Fibroblast of lung (primary cell): Measurements from ENCODE around the gene ZFYVE28. TPM values are rescaled to one million over a fixed set of nuclear protein-coding genes. Genes with fewer than 3 reads are reported as not detected.

Experiments
- DNase-seq, 2 donors: peaks; one replicate each; pipeline versions ENCODE4 v3.0.0 to v3.0.0-alpha.2; 2010; ENCODE audit warnings: low read depth in 2 of 2
- H2AFZ ChIP-seq: 2 replicates; pipeline ENCODE4 v1.5.1; 2012; ENCODE audit warnings: low read length, control low read depth, inconsistent platforms
- H3K27ac ChIP-seq: 2 replicates; pipeline ENCODE4 v1.5.1; 2011; ENCODE audit warnings: low read length, control low read depth; ENCODE audit not compliant: insufficient read depth
- H3K27me3 ChIP-seq: 2 replicates; pipeline ENCODE4 v1.5.1; 2011; ENCODE audit warnings: mild to moderate bottlenecking, low read length; ENCODE audit not compliant: control insufficient read depth, insufficient read depth
- H3K36me3 ChIP-seq: 2 replicates; pipeline ENCODE4 v1.5.1; 2011; ENCODE audit warnings: low read length; ENCODE audit not compliant: control insufficient read depth, insufficient read depth
- H3K4me1 ChIP-seq: 2 replicates; pipeline ENCODE4 v1.5.1; 2011; ENCODE audit warnings: low read length; ENCODE audit not compliant: control insufficient read depth, insufficient read depth; ENCODE audit errors: extremely low read depth
- H3K4me2 ChIP-seq: 2 replicates; pipeline ENCODE4 v1.5.1; 2011; ENCODE audit warnings: low read length, control low read depth; ENCODE audit not compliant: insufficient read depth; ENCODE audit errors: extremely low read depth
- H3K4me3 ChIP-seq, 4 experiments: fragments of 200-600 bp in 1 of 4; sonication (generic) in 1 of 4; replicated peaks in 1 of 4; 2 replicates each; pipeline ENCODE4 v1.5.1; 2011 to 2016; ENCODE audit warnings: low read length in 4 of 4, low read depth in 3 of 4, mild to moderate bottlenecking in 3 of 4, control low read depth in 2 of 4, inconsistent platforms in 1 of 4, mixed read lengths in 1 of 4; ENCODE audit not compliant: insufficient read depth in 1 of 4; ENCODE audit errors: control extremely low read depth in 1 of 4
- H3K79me2 ChIP-seq: 2 replicates; pipeline ENCODE4 v1.5.1; 2012; ENCODE audit warnings: mild to moderate bottlenecking, low read length, inconsistent platforms; ENCODE audit not compliant: control insufficient read depth, insufficient read depth
- H3K9ac ChIP-seq: 2 replicates; pipeline ENCODE4 v1.5.1; 2011; ENCODE audit warnings: mild to moderate bottlenecking, low read length, control low read depth; ENCODE audit not compliant: insufficient read depth
- H3K9me3 ChIP-seq: 2 replicates; pipeline ENCODE4 v1.5.1; 2012; ENCODE audit warnings: low read depth, low read length; ENCODE audit not compliant: control insufficient read depth, insufficient read depth
- H4K20me1 ChIP-seq: 2 replicates; pipeline ENCODE4 v1.5.1; 2011; ENCODE audit warnings: low read length; ENCODE audit not compliant: control insufficient read depth, insufficient read depth; ENCODE audit errors: extremely low read depth
- EZH2 ChIP-seq: IDR thresholded peaks from 2 replicates; pipeline ENCODE4 v1.5.1; 2012; ENCODE audit warnings: low read length, control low read depth, mild to moderate bottlenecking; ENCODE audit errors: missing control alignments
- polyA plus RNA-seq, 2 donors: library from polyadenylated mRNA; depleted of rRNA in 1 of 2; stranded (reverse) in 1 of 2; unstranded in 1 of 2; fragments of >200 nt; gene quantifications; 2 replicates each; pipeline ENCODE4 v1.2.1, GENCODE V29; 2011 to 2012; ENCODE audit warnings: missing spikeins in 1 of 2
- total RNA-seq: library from RNA; depleted of rRNA; stranded (reverse); fragments of >200 nt; gene quantifications from 2 replicates; pipeline ENCODE4 v1.2.1, GENCODE V29; 2014
- TF ChIP-seq, protein P1 (sequence below), 2 donors: IDR thresholded peaks in 1 of 2; conservative IDR thresholded peaks in 1 of 2; 1 replicate in 1 of 2; 2 replicates in 1 of 2; pipeline ENCODE4 v1.5.1; 2011 to 2012; ENCODE audit warnings: low read length in 2 of 2, control low read depth in 1 of 2, inconsistent platforms in 1 of 2, low read depth in 1 of 2, mild to moderate bottlenecking in 1 of 2

Gene ZFYVE28
- total and polyA plus RNA-seq, 2 donors (not counting 1 experiment from before 2014, with no cell fraction given) = 2.4 to 11.6 TPM

DNA sequence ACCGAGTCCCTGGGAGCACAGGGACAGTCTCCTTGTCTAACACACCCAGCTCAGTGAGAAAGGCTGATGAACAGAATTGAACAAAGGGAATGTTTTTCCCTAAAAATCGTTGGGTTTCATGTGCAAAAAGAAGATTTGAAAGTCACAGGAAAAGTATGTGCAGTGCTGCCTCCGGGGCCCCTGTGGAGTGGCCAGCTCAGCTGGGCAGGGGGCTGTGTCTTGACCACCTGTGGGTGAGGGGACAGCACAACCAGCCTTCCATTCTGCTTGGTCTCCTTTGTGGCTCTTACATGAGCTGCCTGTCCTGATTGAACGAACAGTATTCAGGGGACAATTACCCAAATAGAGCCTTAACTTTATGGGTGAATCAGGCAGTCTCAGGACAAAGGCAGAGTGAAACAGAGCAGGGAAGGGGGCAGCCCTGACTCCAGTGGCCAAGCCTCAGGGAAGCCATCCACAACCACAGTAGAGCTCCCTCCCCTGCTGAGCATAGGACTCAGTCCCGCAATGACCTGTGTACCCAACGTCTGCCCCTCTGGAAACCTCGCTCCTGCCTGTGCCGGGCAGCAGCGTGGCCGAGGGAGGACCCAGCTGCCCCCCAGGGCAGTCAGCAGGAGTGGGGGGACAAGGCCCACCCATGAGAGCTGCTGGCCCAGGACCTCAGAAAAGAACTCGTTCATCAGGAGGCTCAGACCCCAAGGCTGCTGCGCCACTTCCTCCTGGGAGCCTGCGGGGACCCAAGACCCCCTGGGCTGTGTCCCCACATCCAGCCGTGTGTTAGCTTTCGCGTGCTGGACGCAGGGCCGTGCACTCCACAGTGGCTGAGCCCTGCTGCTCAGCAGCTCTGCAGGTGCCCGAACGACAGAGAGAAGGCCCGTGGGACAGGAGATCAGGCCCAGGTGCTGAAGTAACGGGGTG is 96.9 kb downstream of the ZFYVE28 start:
- TF ChIP-seq, protein P1, sequence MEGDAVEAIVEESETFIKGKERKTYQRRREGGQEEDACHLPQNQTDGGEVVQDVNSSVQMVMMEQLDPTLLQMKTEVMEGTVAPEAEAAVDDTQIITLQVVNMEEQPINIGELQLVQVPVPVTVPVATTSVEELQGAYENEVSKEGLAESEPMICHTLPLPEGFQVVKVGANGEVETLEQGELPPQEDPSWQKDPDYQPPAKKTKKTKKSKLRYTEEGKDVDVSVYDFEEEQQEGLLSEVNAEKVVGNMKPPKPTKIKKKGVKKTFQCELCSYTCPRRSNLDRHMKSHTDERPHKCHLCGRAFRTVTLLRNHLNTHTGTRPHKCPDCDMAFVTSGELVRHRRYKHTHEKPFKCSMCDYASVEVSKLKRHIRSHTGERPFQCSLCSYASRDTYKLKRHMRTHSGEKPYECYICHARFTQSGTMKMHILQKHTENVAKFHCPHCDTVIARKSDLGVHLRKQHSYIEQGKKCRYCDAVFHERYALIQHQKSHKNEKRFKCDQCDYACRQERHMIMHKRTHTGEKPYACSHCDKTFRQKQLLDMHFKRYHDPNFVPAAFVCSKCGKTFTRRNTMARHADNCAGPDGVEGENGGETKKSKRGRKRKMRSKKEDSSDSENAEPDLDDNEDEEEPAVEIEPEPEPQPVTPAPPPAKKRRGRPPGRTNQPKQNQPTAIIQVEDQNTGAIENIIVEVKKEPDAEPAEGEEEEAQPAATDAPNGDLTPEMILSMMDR (conservative IDR thresholded peaks at IDR 0.05 in 1 of 2, IDR thresholded peaks at IDR 0.05 in 1 of 2; ENCODE audit: low read depth in 1 of 2, low read length in 2 of 2) = no peak
- TF ChIP-seq EZH2 = no peak
- Histone ChIP-seq H2AFZ (no peak overlapping the region), H3K27ac (no peak overlapping the region), H3K79me2 (no peaks in the 10 kb centered on the region), H3K4me1 (peaks cover 2% of the 10 kb centered on the region), H4K20me1 (no peaks in the 10 kb centered on the region), H3K36me3 (no peaks in the 10 kb centered on the region), H3K27me3 (no peaks in the 10 kb centered on the region), H3K4me2 (no peak overlapping the region), H3K9me3 (no peaks in the 10 kb centered on the region), H3K4me3 (no peak overlapping the region), H3K9ac (no peak overlapping the region)
- DNase-seq = no peak

DNA sequence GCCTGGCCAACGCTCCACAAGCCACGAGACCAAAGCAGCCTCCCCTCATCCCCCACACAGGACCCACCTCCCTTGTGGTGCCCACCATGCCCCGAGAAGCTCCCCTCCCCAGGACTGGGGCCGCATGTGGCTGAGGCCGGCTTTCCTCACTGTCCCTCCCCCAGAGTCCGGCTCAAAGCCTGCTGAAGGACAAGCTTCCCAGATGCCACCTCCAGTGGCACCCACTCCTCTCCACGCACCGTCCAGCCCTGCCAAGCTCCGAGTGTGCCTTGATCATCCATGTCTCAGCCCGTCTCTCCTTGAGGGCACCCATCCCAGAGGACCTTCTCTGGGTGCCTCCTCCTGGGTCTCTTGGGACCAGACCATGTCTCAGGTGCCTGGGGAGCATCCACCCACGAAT is 97.7 kb downstream of the ZFYVE28 start:
- Histone ChIP-seq H3K9ac (no peak overlapping the region), H3K4me1 (peaks cover 2% of the 10 kb centered on the region), H3K4me2 (no peak overlapping the region), H3K27ac (no peak overlapping the region), H3K9me3 (no peaks in the 10 kb centered on the region), H3K4me3 (no peak overlapping the region), H3K27me3 (no peaks in the 10 kb centered on the region), H2AFZ (no peak overlapping the region), H3K36me3 (no peaks in the 10 kb centered on the region), H4K20me1 (no peaks in the 10 kb centered on the region), H3K79me2 (no peaks in the 10 kb centered on the region)
- DNase-seq = no peak
- no peak for TF ChIP-seq EZH2
- TF ChIP-seq, protein P1 (conservative IDR thresholded peaks at IDR 0.05 in 1 of 2, IDR thresholded peaks at IDR 0.05 in 1 of 2; ENCODE audit: low read depth in 1 of 2, low read length in 2 of 2) = no peak

DNA sequence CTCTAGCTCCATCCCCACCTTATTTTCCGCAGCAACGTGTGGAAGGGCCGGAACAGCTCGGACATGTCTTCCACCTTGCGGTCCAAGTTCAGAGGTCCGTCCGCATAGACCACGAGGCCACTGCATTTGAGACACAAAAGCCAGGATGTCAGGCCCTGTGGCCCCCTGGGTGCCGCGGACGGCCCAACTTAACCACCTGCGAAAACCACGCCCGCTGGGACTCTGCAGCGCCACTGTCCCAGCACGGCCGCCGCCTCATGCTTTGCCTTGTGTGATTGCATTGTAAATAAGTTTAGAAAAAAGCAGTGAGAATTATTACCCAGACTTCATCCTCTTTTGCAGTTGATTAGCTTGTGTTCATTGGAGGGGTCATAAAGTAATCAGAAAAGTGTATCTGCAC is 98.3 kb downstream of the ZFYVE28 start:
- TF ChIP-seq, protein P1 (conservative IDR thresholded peaks at IDR 0.05 in 1 of 2, IDR thresholded peaks at IDR 0.05 in 1 of 2; ENCODE audit: low read depth in 1 of 2, low read length in 2 of 2) = no peak
- TF ChIP-seq EZH2 = no peak
- H4K20me1 ChIP-seq = no peaks in the 10 kb centered on the region
- no peak overlapping the region for H3K27ac ChIP-seq
- no peak overlapping the region for H2AFZ ChIP-seq
- no peak overlapping the region for H3K9ac ChIP-seq
- H3K4me2 ChIP-seq = no peak overlapping the region
- H3K4me3 ChIP-seq = no peak overlapping the region
- H3K36me3 ChIP-seq = no peaks in the 10 kb centered on the region
- peaks cover 2% of the 10 kb centered on the region for H3K4me1 ChIP-seq
- H3K27me3 ChIP-seq = no peaks in the 10 kb centered on the region
- no peak for DNase-seq
- H3K79me2 ChIP-seq = no peaks in the 10 kb centered on the region
- no peaks in the 10 kb centered on the region for H3K9me3 ChIP-seq
